Gastroesophageal sphincter (tissue), 4 donors: ENCODE measurements around the gene MARCHF11. TPM values are rescaled to one million over a fixed set of nuclear protein-coding genes. Genes with fewer than 3 reads are reported as not detected.
A peak's percentile ranks its signal among the peaks of the same experiment; 100 is the strongest.

ENCODE experiments used
- ATAC-seq: fragments of 150-250 bp; one replicate; pipeline ENCODE4 v1.9.1; 2016; ENCODE audit warnings: mild to moderate bottlenecking, moderate library complexity
- H3K27ac ChIP-seq, 4 donors: fragments of 200-600 bp; sonication (generic) in 3 of 4; 1 replicate in 3 of 4; 2 replicates in 1 of 4; pipeline ENCODE4 v1.5.1; 2016 to 2019
- H3K27me3 ChIP-seq: fragments of 200-600 bp; sonication (generic); one replicate; pipeline ENCODE4 v1.5.1; 2019
- H3K36me3 ChIP-seq, 2 donors: fragments of 200-600 bp; sonication (generic); one replicate each; pipeline ENCODE4 v1.5.1; 2019; ENCODE audit warnings: control low read depth in 1 of 2
- H3K4me1 ChIP-seq, 3 donors: fragments of 200-600 bp; sonication (generic); 1 replicate in 2 of 3; 2 replicates in 1 of 3; pipeline ENCODE4 v1.5.1; 2016 to 2019; ENCODE audit warnings: control low read depth in 2 of 3
- H3K4me3 ChIP-seq, 2 donors: fragments of 200-600 bp; sonication (generic); one replicate each; pipeline ENCODE4 v1.5.1; 2019; ENCODE audit warnings: mild to moderate bottlenecking in 1 of 2, moderate library complexity in 1 of 2
- H3K9me3 ChIP-seq, 3 donors: fragments of 200-600 bp; sonication (generic); one replicate each; pipeline ENCODE4 v1.5.1; 2017 to 2019; ENCODE audit warnings: control low read depth in 2 of 3
- CTCF ChIP-seq, 4 experiments: fragments of 200-600 bp in 2 of 4; fragments of 450-650 bp in 2 of 4; sonication (generic) in 1 of 4; IDR thresholded peaks; one replicate each; pipeline ENCODE4 v1.5.1; 2017 to 2019; ENCODE audit warnings: antibody characterized with exemption in 4 of 4, mild to moderate bottlenecking in 2 of 4, moderate library complexity in 2 of 4
- EP300 ChIP-seq: sonication (generic); formaldehyde crosslinking; IDR thresholded peaks from one replicate; pipeline ENCODE4 v1.6.1; 2017; ENCODE audit warnings: antibody characterized with exemption, mild to moderate bottlenecking
- POLR2A ChIP-seq, 2 donors: fragments of 450-650 bp; IDR thresholded peaks; one replicate each; pipeline ENCODE4 v1.6.1; 2017; ENCODE audit warnings: antibody characterized with exemption in 2 of 2, mild to moderate bottlenecking in 2 of 2, moderate library complexity in 1 of 2
- POLR2AphosphoS5 ChIP-seq: sonication (generic); formaldehyde crosslinking; IDR thresholded peaks from one replicate; pipeline ENCODE4 v1.6.1; 2017; ENCODE audit warnings: antibody characterized with exemption
- WGBS, 2 donors: methylation state at CpG; one replicate each; pipeline ENCODE4 v1.1.5; 2018; ENCODE audit warnings: low coverage in 1 of 2; 5-methylcytosine and 5-hydroxymethylcytosine counted together
- total RNA-seq, 4 donors: library from RNA; depleted of rRNA; stranded (reverse); fragments of >200 nt; gene quantifications; one replicate each; pipeline ENCODE4 v1.1.0, GENCODE V29; 2016

MARCHF11 gene
- total RNA-seq, 4 donors from 2014 or later, result not detected

- Histone ChIP-seq H3K4me1 (peaks cover 0 to 18% (median 0%) of the 10 kb centered on the region in 3 donors), H3K27me3 (peaks cover 76% of the 10 kb centered on the region), H3K27ac (no peak overlapping the region), H3K4me3 (peak overlapping the region in 1 of 2 donors; percentile 37), H3K36me3 (no peaks in the 10 kb centered on the region), H3K9me3 (no peaks in the 10 kb centered on the region)
- WGBS, 2 donors, result 0 to 4% methylated on average over 4 to 13 of the region's 63 CpGs
- no peak for ATAC-seq
- TF ChIP-seq CTCF (IDR thresholded peaks at IDR 0.05), result no peak
These were observed 571 bp upstream of the MARCHF11 start for GRCh38 chr5:16179936-16180788.

- Histone ChIP-seq H3K4me1 (peaks cover 0 to 18% (median 0%) of the 10 kb centered on the region in 3 donors), H3K27me3 (peaks cover 76% of the 10 kb centered on the region), H3K9me3 (no peaks in the 10 kb centered on the region), H3K27ac (no peak overlapping the region), H3K4me3 (peak overlapping the region in 1 of 2 donors; percentile 37), H3K36me3 (no peaks in the 10 kb centered on the region)
- ATAC-seq, result peak; percentile 22
- TF ChIP-seq CTCF (IDR thresholded peaks at IDR 0.05) (no peak), EP300 (no peak), POLR2A (IDR thresholded peaks at IDR 0.05) (no peak), POLR2AphosphoS5 (no peak)
- 17% methylated on average over 5 of the region's 57 CpGs; no CpG with 5 or more reads in 1 of the 2 donors for WGBS, 2 donors
These were observed 732 bp downstream of the MARCHF11 start for GRCh38 chr5:16178745-16179372.

GRCh38 chr5:16169550-16169949 lies 10.0 kb downstream of the MARCHF11 start:
- 33 to 37% methylated on average over 1 to 2 of the region's 2 CpGs for WGBS, 2 donors
- no peaks in the 10 kb centered on the region for H3K4me1 ChIP-seq
- ATAC-seq, result no peak
- H3K9me3 ChIP-seq, result no peaks in the 10 kb centered on the region
- no peak overlapping the region for H3K4me3 ChIP-seq
- H3K27me3 ChIP-seq, result peaks cover 11% of the 10 kb centered on the region
- TF ChIP-seq POLR2AphosphoS5 (no peak), POLR2A (IDR thresholded peaks at IDR 0.05) (no peak), CTCF (IDR thresholded peaks at IDR 0.05) (no peak), EP300 (no peak)
- no peak overlapping the region for H3K27ac ChIP-seq
- H3K36me3 ChIP-seq, result no peaks in the 10 kb centered on the region

- Histone ChIP-seq H3K27me3 (no peaks in the 10 kb centered on the region), H3K4me3 (no peak overlapping the region), H3K36me3 (no peaks in the 10 kb centered on the region), H3K9me3 (no peaks in the 10 kb centered on the region), H3K27ac (no peak overlapping the region), H3K4me1 (no peaks in the 10 kb centered on the region)
- TF ChIP-seq POLR2A (IDR thresholded peaks at IDR 0.05) (no peak), CTCF (IDR thresholded peaks at IDR 0.05) (peak in 1 of 4 experiments; percentile 37), POLR2AphosphoS5 (no peak), EP300 (no peak)
- 0% methylated on average over 5 of the region's 5 CpGs for WGBS, 2 donors
- no peak for ATAC-seq
These were observed 18.9 kb downstream of the MARCHF11 start for GRCh38 chr5:16160706-16161105.
